Suprapubic skin (tissue), 3 donors: ENCODE measurements around the gene ARHGEF7.

Experiments
- CTCF ChIP-seq, 2 donors: fragments of 200-600 bp in 1 of 2; fragments of 450-650 bp in 1 of 2; sonication (generic) in 1 of 2; IDR thresholded peaks; one replicate each; pipeline ENCODE4 v1.5.1; 2016 to 2019; ENCODE audit warnings: antibody characterized with exemption in 2 of 2, mild to moderate bottlenecking in 1 of 2, moderate library complexity in 1 of 2
- POLR2A ChIP-seq, 2 donors: fragments of 450-650 bp; IDR thresholded peaks; one replicate each; pipeline ENCODE4 v1.6.1; 2017; ENCODE audit warnings: antibody characterized with exemption in 2 of 2, mild to moderate bottlenecking in 2 of 2, moderate library complexity in 2 of 2

DNA sequence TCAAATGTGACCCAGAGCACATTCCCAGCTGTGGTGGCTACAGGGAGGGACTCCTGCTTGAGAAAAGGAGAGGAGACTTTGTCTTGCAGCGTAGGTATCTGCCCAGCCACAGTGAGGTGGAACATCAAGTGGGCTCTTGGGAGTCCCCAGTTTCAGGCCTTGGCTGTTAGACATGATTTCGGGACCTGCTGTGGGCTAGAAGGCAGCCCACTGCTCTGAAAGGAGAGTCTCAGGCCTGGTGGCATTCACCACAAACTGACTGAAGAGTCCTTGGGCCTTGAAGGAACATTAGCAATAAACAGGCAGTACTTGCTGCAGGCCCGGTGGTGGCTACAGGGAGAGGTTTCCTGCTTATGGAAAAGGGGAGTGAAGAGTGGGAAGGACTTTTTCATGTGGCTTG lies 143.5 kb downstream of the ARHGEF7 start:
- TF ChIP-seq CTCF (IDR thresholded peaks at IDR 0.05) = no peak
- no peak for TF ChIP-seq POLR2A (IDR thresholded peaks at IDR 0.05)
